Stomach (tissue), 9 donors: ENCODE measurements around the gene SFXN5. TPM values are rescaled to one million over a fixed set of nuclear protein-coding genes. Genes with fewer than 3 reads are reported as not detected.

Experiments used
- DNase-seq, 2 donors: peaks; one replicate each; pipeline versions ENCODE4 v3.0.0 to v3.0.0-alpha.2; 2013 to 2019
- H3K27ac ChIP-seq, 5 donors: fragments of 200-600 bp in 4 of 5; sonication (generic) in 4 of 5; one replicate each; pipeline ENCODE4 v1.5.1; 2013 to 2019; ENCODE audit warnings: mild to moderate bottlenecking in 1 of 5, moderate library complexity in 1 of 5
- H3K27me3 ChIP-seq, 3 donors: fragments of 200-600 bp; sonication (generic); one replicate each; pipeline ENCODE4 v1.5.1; 2017 to 2019; ENCODE audit warnings: mixed run types in 1 of 3
- H3K36me3 ChIP-seq, 4 donors: fragments of 200-600 bp; sonication (generic); 1 replicate in 3 of 4; 2 replicates in 1 of 4; pipeline ENCODE4 v1.5.1; 2016 to 2019
- H3K4me1 ChIP-seq, 4 donors: fragments of 200-600 bp; sonication (generic); one replicate each; pipeline ENCODE4 v1.5.1; 2016 to 2019
- H3K4me3 ChIP-seq, 4 donors: fragments of 200-600 bp; sonication (generic) in 3 of 4; one replicate each; pipeline ENCODE4 v1.5.1; 2016 to 2019; ENCODE audit warnings: mild to moderate bottlenecking in 1 of 4
- H3K9me3 ChIP-seq, 4 donors: fragments of 200-600 bp; sonication (generic); one replicate each; pipeline ENCODE4 v1.5.1; 2016 to 2019
- CTCF ChIP-seq, 7 experiments: fragments of 450-650 bp in 4 of 7; fragments of 200-600 bp in 3 of 7; sonication (generic) in 3 of 7; IDR thresholded peaks; one replicate each; pipeline ENCODE4 v1.5.1; 2016 to 2019; ENCODE audit warnings: antibody characterized with exemption in 7 of 7, control low read depth in 2 of 7, mild to moderate bottlenecking in 1 of 7
- EP300 ChIP-seq: sonication (generic); formaldehyde crosslinking; IDR thresholded peaks from one replicate; pipeline ENCODE4 v1.6.1; 2017; ENCODE audit warnings: antibody characterized with exemption
- POLR2A ChIP-seq, 4 donors: fragments of 450-650 bp; IDR thresholded peaks; one replicate each; pipeline ENCODE4 v1.6.1; 2016; ENCODE audit warnings: antibody characterized with exemption in 4 of 4, control low read depth in 2 of 4, mild to moderate bottlenecking in 1 of 4, moderate library complexity in 1 of 4
- POLR2AphosphoS5 ChIP-seq, 3 donors: sonication (generic); formaldehyde crosslinking; IDR thresholded peaks; one replicate each; pipeline ENCODE4 v1.6.1; 2016; ENCODE audit warnings: antibody characterized with exemption in 3 of 3
- WGBS, 5 donors: extraction: QIAGEN DNeasy Blood & Tissue Kit in 3 of 5; methylation state at CpG; one replicate each; pipeline versions ENCODE4 v1.1.5 to v1.1.7; 2013 to 2018; 5-methylcytosine and 5-hydroxymethylcytosine counted together
- intact Hi-C: fragments of 100-400 bp; cut with DNase I; formaldehyde crosslinking; loops from one replicate; pipeline ENCODE4 v1.15.1; 2023; ENCODE audit warnings: low total_unique reads
- polyA plus RNA-seq, 3 donors: library from polyadenylated mRNA; stranded (reverse); fragments of 200-250 nt; gene quantifications; one replicate each; pipeline ENCODE4 v1.2.3, GENCODE V29; 2013
- total RNA-seq, 5 donors: library from RNA; depleted of rRNA; stranded (reverse); fragments of >200 nt; gene quantifications; one replicate each; pipeline versions ENCODE4 v1.1.0 to v1.2.3, GENCODE V29; 2014 to 2016
- donor health status: healthy with polysubstance abuse.
- donor health status: Bipolar disorder and iron deficiency.
- donor health status: healthy.

SFXN5 gene
- total and polyA plus RNA-seq, 8 donors, result 2.7 to 118 (median 17.2) TPM

DNA sequence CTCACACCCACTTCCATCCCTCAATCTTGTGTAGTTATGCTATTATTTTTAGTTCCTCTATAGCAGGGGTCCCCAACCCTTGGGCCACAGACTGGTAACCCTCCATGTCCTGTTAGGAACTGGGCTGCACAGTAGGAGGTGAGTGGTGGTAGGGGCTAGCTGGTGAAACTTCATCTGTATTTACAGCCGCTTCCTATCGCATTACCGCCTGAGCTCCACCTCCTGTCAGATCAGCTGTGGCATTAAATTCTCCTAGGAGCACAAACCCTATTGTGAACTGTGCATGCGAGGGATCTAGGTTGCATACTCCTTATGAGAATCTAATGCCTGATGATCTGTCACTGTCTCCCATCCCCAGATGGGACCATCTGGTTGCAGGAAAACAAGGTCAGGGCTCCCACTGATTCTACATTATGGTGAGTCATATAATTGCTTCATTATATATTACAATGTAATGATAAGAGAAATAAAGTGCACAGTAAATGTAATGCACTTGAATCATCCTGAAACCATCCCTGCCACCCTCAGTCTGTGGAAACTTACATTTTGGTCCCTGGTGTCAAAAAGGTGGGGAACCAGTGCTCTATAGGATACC is 42.9 kb upstream of the SFXN5 start:
- Histone ChIP-seq H3K4me1 (peaks cover 26 to 40% (median 36%) of the 10 kb centered on the region in 4 donors), H3K4me3 (no peak overlapping the region), H3K9me3 (no peaks in the 10 kb centered on the region), H3K27ac (peak overlapping the region in 3 of 5 donors; percentile 91 to 97 (median 96)), H3K27me3 (peaks cover 0 to 20% (median 0%) of the 10 kb centered on the region in 3 donors), H3K36me3 (no peaks in the 10 kb centered on the region)
- 68 to 87% (median 82%) methylated on average over 4 of the region's 4 CpGs for WGBS, 5 donors
- intact Hi-C loops, result loop anchor here (5.0 kb wide), 1 partner anchor 37 kb away; no protein-coding TSS in a partner anchor
- DNase-seq, result no peak
- TF ChIP-seq POLR2A (IDR thresholded peaks at IDR 0.05) (no peak), EP300 (no peak), POLR2AphosphoS5 (IDR thresholded peaks at IDR 0.05) (no peak), CTCF (IDR thresholded peaks at IDR 0.05) (no peak)

GRCh38 chr2:73112913-73113854 is 41.7 kb upstream of the SFXN5 start, which contains the start of gene RAB11FIP5:
Gene RAB11FIP5 (minus strand): TSS chr2:73112948. CDS start chr2:73112777, 171 bp downstream.
- Histone ChIP-seq H3K36me3 (no peaks in the 10 kb centered on the region), H3K27me3 (peaks cover 0 to 20% (median 0%) of the 10 kb centered on the region in 3 donors), H3K4me3 (peak within 1 kb of the TSS; percentile 82 to 87 (median 86)), H3K4me1 (peaks cover 30 to 48% (median 38%) of the 10 kb centered on the region in 4 donors), H3K27ac (peak within 1 kb of the TSS; percentile 86 to 97 (median 91)), H3K9me3 (no peaks in the 10 kb centered on the region)
- DNase-seq, result peak; percentile 85 to 93
- TF ChIP-seq CTCF (IDR thresholded peaks at IDR 0.05) (no peak), POLR2AphosphoS5 (IDR thresholded peaks at IDR 0.05) (peak; percentile 33 to 70 (median 55))
- intact Hi-C loops, result loop anchor here (5.0 kb wide), 1 partner anchor 36 kb away; no protein-coding TSS in a partner anchor
- 1 to 3% (median 1%) methylated on average over 20 to 93 of the region's 93 CpGs for WGBS, 5 donors

DNA sequence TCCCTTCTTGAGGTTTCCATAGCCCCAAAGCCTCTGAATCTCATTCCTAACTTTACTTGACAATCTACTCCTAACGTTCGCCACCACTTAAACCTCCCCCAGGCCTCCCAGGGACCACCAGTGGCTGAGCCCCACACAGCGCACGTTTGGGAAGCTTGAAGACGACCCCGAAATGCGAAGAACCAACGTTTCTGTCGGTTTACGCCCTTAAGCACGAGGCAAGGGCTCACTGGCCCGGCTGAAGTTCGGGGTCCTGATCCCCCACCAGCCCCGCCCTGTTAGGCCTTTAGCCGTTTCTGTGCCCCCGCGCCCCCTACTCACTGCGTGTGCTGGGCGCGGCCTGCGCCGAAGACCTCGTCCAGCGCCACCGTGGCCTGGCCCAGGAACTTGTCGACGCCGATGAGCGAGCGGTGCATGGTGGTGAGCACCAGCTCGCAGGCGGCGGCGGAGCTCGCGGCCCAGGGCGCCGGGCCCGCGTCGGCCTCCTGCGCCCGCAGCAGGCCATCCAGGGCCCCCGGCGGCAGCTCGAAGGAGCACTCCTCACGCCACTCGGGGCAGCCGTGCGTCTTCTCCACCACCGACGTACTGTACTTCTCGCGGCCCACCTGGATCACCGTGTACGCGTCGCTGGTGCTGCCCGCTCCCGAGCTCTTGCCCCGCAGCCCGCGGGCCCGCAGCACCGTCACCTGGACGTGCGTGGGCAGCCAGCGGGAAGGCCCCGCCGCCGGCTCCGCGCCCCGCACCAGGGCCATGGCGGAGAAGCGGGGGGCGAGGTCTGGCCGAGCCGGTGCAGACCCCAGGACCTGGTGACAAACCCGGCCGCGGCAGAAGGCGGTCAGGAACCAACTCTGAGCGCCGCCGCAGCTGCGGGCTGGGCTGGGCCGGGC is 40.8 kb upstream of the SFXN5 start:
- peak; percentile 38 to 78 for DNase-seq
- WGBS, 5 donors, result 1 to 3% (median 2%) methylated on average over 32 to 88 of the region's 88 CpGs

More for the DNA sequence above, 40.8 kb upstream of the SFXN5 start:
- Histone ChIP-seq H3K4me1 (peaks cover 37 to 54% (median 46%) of the 10 kb centered on the region in 4 donors), H3K36me3 (no peaks in the 10 kb centered on the region), H3K27ac (peak overlapping the region; percentile 86 to 97 (median 91)), H3K4me3 (peak overlapping the region; percentile 82 to 87 (median 86)), H3K27me3 (peaks cover 0 to 20% (median 0%) of the 10 kb centered on the region in 3 donors), H3K9me3 (no peaks in the 10 kb centered on the region)
- intact Hi-C loops, result loop anchor here (5.0 kb wide), 1 partner anchor 35 kb away; no protein-coding TSS in a partner anchor
- TF ChIP-seq POLR2A (IDR thresholded peaks at IDR 0.05) (no peak), POLR2AphosphoS5 (IDR thresholded peaks at IDR 0.05) (no peak), CTCF (IDR thresholded peaks at IDR 0.05) (no peak), EP300 (no peak)
